ENCODE results near the gene CNTNAP5. TPM values are rescaled to one million over a fixed set of nuclear protein-coding genes. Genes with fewer than 3 reads are reported as not detected.

Gene CNTNAP5
- total RNA-seq, 1 experiment from 2014 or later, result not detected

- no peak for DNase-seq (ENCODE audit: unreplicated experiment)
- Mint-ChIP-seq H3K4me3 (ENCODE audit: unreplicated experiment) (no peak overlapping the region), H3K36me3 (ENCODE audit: insufficient read depth, unreplicated experiment) (no peaks in the 10 kb centered on the region), H3K27ac (ENCODE audit: low read depth, unreplicated experiment) (no peak overlapping the region), H3K4me1 (ENCODE audit: insufficient read depth, unreplicated experiment) (no peaks in the 10 kb centered on the region), H3K9me3 (ENCODE audit: unreplicated experiment) (no peaks in the 10 kb centered on the region), H3K27me3 (ENCODE audit: insufficient read depth, unreplicated experiment) (no peaks in the 10 kb centered on the region)
- intact Hi-C loops (cut with micrococcal nuclease), result no loop called here
- ChIA-PET CTCF (no interaction called here), POLR2A (no interaction called here)
- BruUV-seq (replicated peaks), result no TSS peak
- TF ChIP-seq CTCF (IDR thresholded peaks at IDR 0.05; ENCODE audit: unreplicated experiment), result no peak
Measured at GRCh38 chr2:124663645-124663997, 638.5 kb downstream of the CNTNAP5 start.

GRCh38 chr2:124664363-124664762 lies 639.3 kb downstream of the CNTNAP5 start:
- no peak overlapping the region for H3K4me3 Mint-ChIP-seq (ENCODE audit: unreplicated experiment)
- ChIA-PET POLR2A (no interaction called here), CTCF (no interaction called here)
- H3K9me3 Mint-ChIP-seq (ENCODE audit: unreplicated experiment), result peaks cover under 1% of the 10 kb centered on the region
- no peak for TF ChIP-seq CTCF (IDR thresholded peaks at IDR 0.05; ENCODE audit: unreplicated experiment)
- H3K4me1 Mint-ChIP-seq (ENCODE audit: insufficient read depth, unreplicated experiment), result no peaks in the 10 kb centered on the region
- intact Hi-C loops (cut with micrococcal nuclease), result no loop called here
- no peaks in the 10 kb centered on the region for H3K27me3 Mint-ChIP-seq (ENCODE audit: insufficient read depth, unreplicated experiment)
- H3K27ac Mint-ChIP-seq (ENCODE audit: low read depth, unreplicated experiment), result no peak overlapping the region
- BruUV-seq (replicated peaks), result no TSS peak
- H3K36me3 Mint-ChIP-seq (ENCODE audit: insufficient read depth, unreplicated experiment), result no peaks in the 10 kb centered on the region
- DNase-seq (ENCODE audit: unreplicated experiment), result no peak

- TF ChIP-seq CTCF (IDR thresholded peaks at IDR 0.05; ENCODE audit: unreplicated experiment), result no peak
Measured at GRCh38 chr2:124666976-124667375, 641.9 kb downstream of the CNTNAP5 start.

GRCh38 chr2:124668161-124668560 lies 643.1 kb downstream of the CNTNAP5 start:
- H3K27ac Mint-ChIP-seq (ENCODE audit: low read depth, unreplicated experiment), result no peak overlapping the region
- no peak for TF ChIP-seq CTCF (IDR thresholded peaks at IDR 0.05; ENCODE audit: unreplicated experiment)
- H3K27me3 Mint-ChIP-seq (ENCODE audit: insufficient read depth, unreplicated experiment), result no peaks in the 10 kb centered on the region
- no peaks in the 10 kb centered on the region for H3K4me1 Mint-ChIP-seq (ENCODE audit: insufficient read depth, unreplicated experiment)
- intact Hi-C loops (cut with micrococcal nuclease), result no loop called here
- H3K4me3 Mint-ChIP-seq (ENCODE audit: unreplicated experiment), result no peak overlapping the region
- no peaks in the 10 kb centered on the region for H3K36me3 Mint-ChIP-seq (ENCODE audit: insufficient read depth, unreplicated experiment)
- ChIA-PET CTCF (interaction anchor here (0.7 kb wide), 1 partner anchor 547 kb away, joined by 3 read pairs; no protein-coding TSS in a partner anchor), POLR2A (interaction anchor here (0.8 kb wide), 1 partner anchor 15 kb away, joined by 3 read pairs; no protein-coding TSS in a partner anchor)
- DNase-seq (ENCODE audit: unreplicated experiment), result no peak
- BruUV-seq (replicated peaks), result no TSS peak
- H3K9me3 Mint-ChIP-seq (ENCODE audit: unreplicated experiment), result peaks cover 9% of the 10 kb centered on the region

More at GRCh38 chr2:124666976-124667375, 641.9 kb downstream of the CNTNAP5 start:
- intact Hi-C loops (cut with micrococcal nuclease), result no loop called here
- peaks cover 9% of the 10 kb centered on the region for H3K9me3 Mint-ChIP-seq (ENCODE audit: unreplicated experiment)
- H3K4me3 Mint-ChIP-seq (ENCODE audit: unreplicated experiment), result no peak overlapping the region
- H3K27me3 Mint-ChIP-seq (ENCODE audit: insufficient read depth, unreplicated experiment), result no peaks in the 10 kb centered on the region
- no peak for DNase-seq (ENCODE audit: unreplicated experiment)
- no peak overlapping the region for H3K27ac Mint-ChIP-seq (ENCODE audit: low read depth, unreplicated experiment)
- no peaks in the 10 kb centered on the region for H3K36me3 Mint-ChIP-seq (ENCODE audit: insufficient read depth, unreplicated experiment)
- CTCF ChIA-PET, result interaction anchor here (0.8 kb wide), 1 partner anchor 54 kb away, joined by 3 read pairs; no protein-coding TSS in a partner anchor
- POLR2A ChIA-PET, result interaction anchor here (0.6 kb wide), 1 partner anchor 386 kb away, joined by 3 read pairs; no protein-coding TSS in a partner anchor
- BruUV-seq (replicated peaks), result no TSS peak
- H3K4me1 Mint-ChIP-seq (ENCODE audit: insufficient read depth, unreplicated experiment), result no peaks in the 10 kb centered on the region
